Measurements from ENCODE around the gene C1orf174.

C1orf174 gene

DNA sequence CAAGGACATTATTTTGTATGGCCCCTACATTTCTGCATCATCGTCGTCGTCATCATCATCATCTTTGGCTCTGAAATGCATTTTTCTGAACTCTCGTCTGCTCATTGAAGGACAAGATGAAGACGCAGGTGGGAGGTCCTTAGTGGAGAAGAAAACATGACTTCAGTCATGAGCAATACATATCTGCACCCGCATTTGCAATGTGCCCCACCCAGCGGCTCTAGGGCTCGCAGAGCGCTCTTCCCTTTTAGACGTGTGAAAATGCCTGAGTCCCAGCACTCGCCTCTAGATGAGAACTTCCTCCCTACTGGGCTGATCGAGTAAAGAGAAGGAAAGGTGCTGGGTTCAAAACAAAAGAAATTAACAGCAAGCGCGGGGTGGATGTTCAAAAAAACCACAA, 10.1 kb downstream of the C1orf174 start:
- TF ChIP-seq, protein P1, sequence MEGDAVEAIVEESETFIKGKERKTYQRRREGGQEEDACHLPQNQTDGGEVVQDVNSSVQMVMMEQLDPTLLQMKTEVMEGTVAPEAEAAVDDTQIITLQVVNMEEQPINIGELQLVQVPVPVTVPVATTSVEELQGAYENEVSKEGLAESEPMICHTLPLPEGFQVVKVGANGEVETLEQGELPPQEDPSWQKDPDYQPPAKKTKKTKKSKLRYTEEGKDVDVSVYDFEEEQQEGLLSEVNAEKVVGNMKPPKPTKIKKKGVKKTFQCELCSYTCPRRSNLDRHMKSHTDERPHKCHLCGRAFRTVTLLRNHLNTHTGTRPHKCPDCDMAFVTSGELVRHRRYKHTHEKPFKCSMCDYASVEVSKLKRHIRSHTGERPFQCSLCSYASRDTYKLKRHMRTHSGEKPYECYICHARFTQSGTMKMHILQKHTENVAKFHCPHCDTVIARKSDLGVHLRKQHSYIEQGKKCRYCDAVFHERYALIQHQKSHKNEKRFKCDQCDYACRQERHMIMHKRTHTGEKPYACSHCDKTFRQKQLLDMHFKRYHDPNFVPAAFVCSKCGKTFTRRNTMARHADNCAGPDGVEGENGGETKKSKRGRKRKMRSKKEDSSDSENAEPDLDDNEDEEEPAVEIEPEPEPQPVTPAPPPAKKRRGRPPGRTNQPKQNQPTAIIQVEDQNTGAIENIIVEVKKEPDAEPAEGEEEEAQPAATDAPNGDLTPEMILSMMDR (IDR thresholded peaks at IDR 0.05; ENCODE audit: insufficient read depth, low read depth, low read length, missing control alignments), result no peak
- no peak for DNase-seq (ENCODE audit: low read depth)
- no peak overlapping the region for H3K4me3 ChIP-seq (ENCODE audit: low read length)

DNA sequence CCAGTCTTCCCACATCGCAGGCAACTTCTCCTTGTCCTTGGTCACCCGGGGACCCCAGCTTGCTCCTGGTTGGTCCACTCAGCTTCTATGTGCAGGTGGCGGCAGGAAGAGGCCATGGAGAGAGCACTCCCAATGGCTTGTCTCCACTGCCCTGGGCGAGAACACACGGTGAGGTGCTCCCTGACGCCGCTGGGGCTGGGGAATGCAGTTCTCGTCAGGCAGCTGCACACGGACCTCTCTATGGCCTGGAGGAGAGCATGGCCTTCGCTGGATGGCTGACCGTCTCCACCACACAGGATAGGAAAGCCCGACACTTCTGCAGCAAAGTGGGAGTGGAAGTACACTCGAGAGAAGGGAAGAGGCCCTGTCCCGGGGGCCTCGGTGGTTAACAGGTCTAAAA, 11.8 kb downstream of the C1orf174 start:
- H3K4me3 ChIP-seq (ENCODE audit: low read length), result no peak overlapping the region
- TF ChIP-seq, protein P1 (IDR thresholded peaks at IDR 0.05; ENCODE audit: insufficient read depth, low read depth, low read length, missing control alignments), result no peak
- DNase-seq (ENCODE audit: low read depth), result no peak

DNA sequence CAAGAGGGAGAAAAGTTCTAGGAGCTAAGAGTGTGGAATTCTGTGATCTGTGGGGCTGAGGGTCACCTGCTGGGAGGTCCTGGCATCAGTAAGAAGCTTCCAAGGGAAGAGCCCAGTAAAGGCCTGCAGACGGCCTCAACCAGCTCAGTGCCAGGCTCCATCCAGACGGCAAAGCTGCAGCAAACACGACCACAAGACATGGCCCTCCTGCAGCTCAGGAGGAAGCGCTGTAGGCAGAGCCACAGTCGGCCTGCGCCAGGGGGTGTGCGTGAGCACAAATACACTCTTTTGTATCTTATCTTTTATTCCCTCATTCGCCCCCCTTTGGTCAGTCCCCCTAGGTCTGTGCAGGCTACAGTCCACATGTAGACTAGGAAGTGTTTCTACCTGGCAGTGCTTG, 13.4 kb downstream of the C1orf174 start:
- no peak for DNase-seq (ENCODE audit: low read depth)
- TF ChIP-seq, protein P1 (IDR thresholded peaks at IDR 0.05; ENCODE audit: insufficient read depth, low read depth, low read length, missing control alignments), result no peak
- H3K4me3 ChIP-seq (ENCODE audit: low read length), result no peak overlapping the region

- H3K4me3 ChIP-seq (ENCODE audit: low read length), result no peak overlapping the region
- TF ChIP-seq, protein P1 (IDR thresholded peaks at IDR 0.05; ENCODE audit: insufficient read depth, low read depth, low read length, missing control alignments), result no peak
- no peak for DNase-seq (ENCODE audit: low read depth)
Measured at GRCh38 chr1:3886106-3886670, 13.9 kb downstream of the C1orf174 start.

DNA sequence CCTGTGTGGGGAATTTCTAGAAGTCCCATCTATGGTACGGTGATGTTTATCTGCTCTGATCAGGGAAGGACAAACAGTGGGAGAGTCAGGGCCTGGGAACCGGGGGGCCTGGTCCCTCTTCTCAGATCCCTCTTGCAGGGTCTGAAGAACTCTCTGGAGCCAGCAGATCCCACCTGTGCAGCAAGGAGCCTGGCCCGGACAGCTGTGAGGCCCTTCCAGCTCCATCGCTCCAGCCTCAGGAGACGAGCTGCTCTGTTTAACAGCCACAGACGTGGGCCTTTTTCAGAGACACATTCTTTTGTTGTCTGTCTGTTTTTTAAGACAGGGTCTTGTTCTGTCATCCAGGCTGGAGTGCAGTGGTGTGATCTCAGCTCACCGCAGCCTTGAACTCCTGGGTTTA, 14.5 kb downstream of the C1orf174 start:
- no peak for DNase-seq (ENCODE audit: low read depth)
- no peak overlapping the region for H3K4me3 ChIP-seq (ENCODE audit: low read length)
- TF ChIP-seq, protein P1 (IDR thresholded peaks at IDR 0.05; ENCODE audit: insufficient read depth, low read depth, low read length, missing control alignments), result no peak

- H3K4me3 ChIP-seq (ENCODE audit: low read length), result no peak overlapping the region
- TF ChIP-seq, protein P1 (IDR thresholded peaks at IDR 0.05; ENCODE audit: insufficient read depth, low read depth, low read length, missing control alignments), result no peak
- no peak for DNase-seq (ENCODE audit: low read depth)
Measured at GRCh38 chr1:3884966-3885365, 15.1 kb downstream of the C1orf174 start.

GRCh38 chr1:3883194-3883925, 16.7 kb downstream of the C1orf174 start:
- no peak overlapping the region for H3K4me3 ChIP-seq (ENCODE audit: low read length)
- TF ChIP-seq, protein P1 (IDR thresholded peaks at IDR 0.05; ENCODE audit: insufficient read depth, low read depth, low read length, missing control alignments), result no peak
- DNase-seq (ENCODE audit: low read depth), result no peak
